AG04450 (cell line): ENCODE results near the gene RAI14. TPM values are rescaled to one million over a fixed set of nuclear protein-coding genes. Genes with fewer than 3 reads are reported as not detected.

Experiments
- CTCF ChIA-PET: fragments of 300-600, 350-600 bp; formaldehyde crosslinking; extraction: SDS; loops from one replicate; lab custom pipeline; 2022; ENCODE audit warnings: antibody characterized with exemption, inconsistent platforms; lab: Charles Lee
- POLR2A ChIA-PET: fragments of 350-600 bp; formaldehyde crosslinking; extraction: SDS; loops from one replicate; lab custom pipeline; 2021; ENCODE audit warnings: antibody characterized with exemption, inconsistent platforms; lab: Yijun Ruan, JAX
- DNase-seq: peaks from one replicate; pipeline ENCODE4 v3.0.0-alpha.2; 2011; ENCODE audit warnings: low read depth, low spot score
- H3K27ac ChIP-seq: one replicate; pipeline ENCODE4 v1.5.1; 2012; ENCODE audit warnings: low read depth, low read length, control low read depth
- H3K27me3 ChIP-seq: one replicate; pipeline ENCODE4 v1.6.0; 2012; ENCODE audit warnings: low read length; ENCODE audit not compliant: control insufficient read depth, insufficient read depth
- H3K4me3 ChIP-seq: 2 replicates; pipeline ENCODE4 v1.5.1; 2011; ENCODE audit warnings: mild to moderate bottlenecking, low read depth, low read length, control low read depth
- H3K9me3 ChIP-seq: 2 replicates; pipeline ENCODE4 v1.5.1; 2012; ENCODE audit warnings: low read length; ENCODE audit not compliant: control insufficient read depth, insufficient read depth
- polyA plus RNA-seq: library from polyadenylated mRNA; depleted of rRNA; stranded (reverse); fragments of >200 nt; gene quantifications from 2 replicates; pipeline ENCODE4 v1.2.3, GENCODE V29; 2011
- TF ChIP-seq, protein P1 (sequence below): IDR thresholded peaks from 2 replicates; pipeline ENCODE4 v1.5.1; 2011; ENCODE audit warnings: low read depth, low read length, control low read depth, inconsistent platforms

Gene RAI14
- polyA plus RNA-seq, 1 experiment = 162 TPM

DNA sequence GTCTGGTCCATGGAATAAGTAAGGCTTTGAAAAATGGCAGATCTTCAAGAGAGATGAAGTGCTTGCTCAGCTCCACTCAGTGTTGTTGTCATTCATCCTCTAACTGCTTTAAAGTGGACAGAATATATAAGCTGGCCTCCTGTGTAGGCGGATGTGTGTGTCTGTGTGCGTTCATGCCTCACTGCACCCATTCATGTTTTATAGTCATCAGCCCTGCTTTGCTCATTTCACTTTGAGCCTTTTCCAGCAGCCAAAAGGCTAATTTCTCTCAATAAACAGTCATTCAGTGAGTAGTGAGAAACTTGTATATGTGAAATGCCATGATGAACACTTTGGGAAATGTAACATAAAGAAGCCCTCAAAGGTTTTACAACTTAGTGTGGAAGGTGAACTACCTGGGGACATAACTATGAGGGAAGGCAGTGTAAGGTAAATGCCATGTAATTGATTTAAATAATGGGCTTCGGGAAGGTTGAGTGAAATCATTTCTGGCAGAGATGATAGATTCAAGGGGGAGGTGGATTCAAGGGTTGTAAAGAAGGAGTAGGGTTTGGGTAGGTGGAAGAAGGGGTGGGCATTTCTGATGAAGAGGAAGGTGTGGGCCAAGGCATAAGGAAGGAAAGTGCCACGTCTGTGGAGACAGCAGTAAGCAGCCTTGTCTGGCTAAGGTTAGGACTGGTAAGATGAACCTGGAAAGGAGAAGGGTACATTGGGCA, 198.5 kb downstream of the RAI14 start:
- H3K27me3 ChIP-seq = no peaks in the 10 kb centered on the region
- CTCF ChIA-PET = no interaction called here
- POLR2A ChIA-PET = no interaction called here
- no peak overlapping the region for H3K27ac ChIP-seq
- TF ChIP-seq, protein P1, sequence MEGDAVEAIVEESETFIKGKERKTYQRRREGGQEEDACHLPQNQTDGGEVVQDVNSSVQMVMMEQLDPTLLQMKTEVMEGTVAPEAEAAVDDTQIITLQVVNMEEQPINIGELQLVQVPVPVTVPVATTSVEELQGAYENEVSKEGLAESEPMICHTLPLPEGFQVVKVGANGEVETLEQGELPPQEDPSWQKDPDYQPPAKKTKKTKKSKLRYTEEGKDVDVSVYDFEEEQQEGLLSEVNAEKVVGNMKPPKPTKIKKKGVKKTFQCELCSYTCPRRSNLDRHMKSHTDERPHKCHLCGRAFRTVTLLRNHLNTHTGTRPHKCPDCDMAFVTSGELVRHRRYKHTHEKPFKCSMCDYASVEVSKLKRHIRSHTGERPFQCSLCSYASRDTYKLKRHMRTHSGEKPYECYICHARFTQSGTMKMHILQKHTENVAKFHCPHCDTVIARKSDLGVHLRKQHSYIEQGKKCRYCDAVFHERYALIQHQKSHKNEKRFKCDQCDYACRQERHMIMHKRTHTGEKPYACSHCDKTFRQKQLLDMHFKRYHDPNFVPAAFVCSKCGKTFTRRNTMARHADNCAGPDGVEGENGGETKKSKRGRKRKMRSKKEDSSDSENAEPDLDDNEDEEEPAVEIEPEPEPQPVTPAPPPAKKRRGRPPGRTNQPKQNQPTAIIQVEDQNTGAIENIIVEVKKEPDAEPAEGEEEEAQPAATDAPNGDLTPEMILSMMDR = no peak
- no peak overlapping the region for H3K4me3 ChIP-seq
- DNase-seq = no peak
- no peaks in the 10 kb centered on the region; the same call in 1 of the 2 replicates for H3K9me3 ChIP-seq

- no peak for DNase-seq
- ChIA-PET POLR2A (no interaction called here), CTCF (no interaction called here)
- H3K27ac ChIP-seq = no peak overlapping the region
- no peaks in the 10 kb centered on the region for H3K9me3 ChIP-seq
- no peak overlapping the region for H3K4me3 ChIP-seq
- TF ChIP-seq, protein P1 = no peak
- H3K27me3 ChIP-seq = no peaks in the 10 kb centered on the region
Observed at GRCh38 chr5:34857161-34857560, 201.0 kb downstream of the RAI14 start.

DNA sequence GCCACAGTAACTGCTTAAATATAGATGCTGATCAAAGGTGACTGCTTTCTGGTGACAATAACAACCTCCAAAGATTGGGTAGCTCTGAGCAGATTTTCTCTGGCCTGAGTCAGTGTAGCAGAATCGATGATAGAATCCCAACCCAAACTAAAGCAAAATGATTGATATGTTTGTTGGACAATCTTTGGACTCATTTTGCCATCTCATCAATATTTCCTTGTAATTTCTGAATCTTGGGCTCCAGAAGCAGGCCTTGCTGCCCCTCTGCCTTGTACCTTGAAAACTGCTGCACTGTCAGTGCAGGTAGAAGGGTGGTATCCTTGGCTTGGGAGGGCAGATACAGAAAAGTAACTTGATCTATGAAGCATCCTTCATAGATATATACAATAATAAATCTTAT, 201.8 kb downstream of the RAI14 start:
- DNase-seq = no peak
- H3K27ac ChIP-seq = no peak overlapping the region
- H3K27me3 ChIP-seq = no peaks in the 10 kb centered on the region
- ChIA-PET CTCF (no interaction called here), POLR2A (interaction anchor here (0.7 kb wide), 1 partner anchor 14 kb away, joined by 3 read pairs; no protein-coding TSS in a partner anchor)
- TF ChIP-seq, protein P1 = no peak
- no peak overlapping the region for H3K4me3 ChIP-seq
- H3K9me3 ChIP-seq = no peaks in the 10 kb centered on the region

- CTCF ChIA-PET = interaction anchor here (1.1 kb wide), 1 partner anchor 40 kb away, joined by 4 read pairs; no protein-coding TSS in a partner anchor
Observed at GRCh38 chr5:34858790-34859189, 202.7 kb downstream of the RAI14 start.

GRCh38 chr5:34859253-34859652, 203.1 kb downstream of the RAI14 start:
- H3K9me3 ChIP-seq = no peaks in the 10 kb centered on the region

More at GRCh38 chr5:34858790-34859189, 202.7 kb downstream of the RAI14 start:
- H3K27ac ChIP-seq = no peak overlapping the region
- H3K4me3 ChIP-seq = no peak overlapping the region
- POLR2A ChIA-PET = no interaction called here
- no peaks in the 10 kb centered on the region for H3K27me3 ChIP-seq
- no peaks in the 10 kb centered on the region for H3K9me3 ChIP-seq
- DNase-seq = no peak
- TF ChIP-seq, protein P1 = no peak

More at GRCh38 chr5:34859253-34859652, 203.1 kb downstream of the RAI14 start:
- H3K4me3 ChIP-seq = no peak overlapping the region
- no peaks in the 10 kb centered on the region for H3K27me3 ChIP-seq
- DNase-seq = no peak
- no peak overlapping the region for H3K27ac ChIP-seq
- ChIA-PET CTCF (interaction anchor here (0.6 to 1.1 kb wide), 3 partner anchors 31 to 1411 kb away, joined by 3 to 4 read pairs (median 3); no protein-coding TSS in a partner anchor), POLR2A (no interaction called here)
- TF ChIP-seq, protein P1 = no peak
